ENCODE data around the gene SYT11.

DNA sequence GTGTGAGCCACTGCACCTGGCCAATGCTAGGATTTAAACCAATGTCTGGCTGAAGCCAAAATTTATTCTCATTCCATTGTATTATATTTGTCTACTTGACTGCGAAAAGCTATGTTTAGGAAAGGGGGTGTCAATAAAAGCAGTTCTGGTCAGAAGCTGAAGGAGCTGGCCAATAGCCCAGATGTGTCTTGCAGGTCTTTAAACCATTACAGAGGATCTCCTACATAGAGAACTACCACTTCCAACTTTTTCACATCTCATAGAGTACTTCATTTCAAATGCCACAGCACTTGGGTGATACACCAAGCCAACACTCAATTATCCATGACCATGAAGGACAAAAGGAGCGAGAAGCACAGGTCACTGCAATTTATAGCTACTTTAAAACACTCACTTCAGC lies 2.5 kb downstream of the SYT11 start:
- TF ChIP-seq ZNF777 (tag by site-specific recombination; IDR thresholded peaks at IDR 0.05; ENCODE audit: borderline replicate concordance) (no peak), ZNF658 (tag by site-specific recombination; IDR thresholded peaks at IDR 0.05) (no peak), ZNF274 (IDR thresholded peaks at IDR 0.05; ENCODE audit: low read length) (no peak), ZNF274 (tag by site-specific recombination; IDR thresholded peaks at IDR 0.05; ENCODE audit: borderline replicate concordance) (no peak), ZNF24 (tag by site-specific recombination; IDR thresholded peaks at IDR 0.05) (no peak)
- TF ChIP-seq, protein P1, sequence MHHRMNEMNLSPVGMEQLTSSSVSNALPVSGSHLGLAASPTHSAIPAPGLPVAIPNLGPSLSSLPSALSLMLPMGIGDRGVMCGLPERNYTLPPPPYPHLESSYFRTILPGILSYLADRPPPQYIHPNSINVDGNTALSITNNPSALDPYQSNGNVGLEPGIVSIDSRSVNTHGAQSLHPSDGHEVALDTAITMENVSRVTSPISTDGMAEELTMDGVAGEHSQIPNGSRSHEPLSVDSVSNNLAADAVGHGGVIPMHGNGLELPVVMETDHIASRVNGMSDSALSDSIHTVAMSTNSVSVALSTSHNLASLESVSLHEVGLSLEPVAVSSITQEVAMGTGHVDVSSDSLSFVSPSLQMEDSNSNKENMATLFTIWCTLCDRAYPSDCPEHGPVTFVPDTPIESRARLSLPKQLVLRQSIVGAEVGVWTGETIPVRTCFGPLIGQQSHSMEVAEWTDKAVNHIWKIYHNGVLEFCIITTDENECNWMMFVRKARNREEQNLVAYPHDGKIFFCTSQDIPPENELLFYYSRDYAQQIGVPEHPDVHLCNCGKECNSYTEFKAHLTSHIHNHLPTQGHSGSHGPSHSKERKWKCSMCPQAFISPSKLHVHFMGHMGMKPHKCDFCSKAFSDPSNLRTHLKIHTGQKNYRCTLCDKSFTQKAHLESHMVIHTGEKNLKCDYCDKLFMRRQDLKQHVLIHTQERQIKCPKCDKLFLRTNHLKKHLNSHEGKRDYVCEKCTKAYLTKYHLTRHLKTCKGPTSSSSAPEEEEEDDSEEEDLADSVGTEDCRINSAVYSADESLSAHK (tag by site-specific recombination; IDR thresholded peaks at IDR 0.05) = no peak
- TF ChIP-seq, protein P2, sequence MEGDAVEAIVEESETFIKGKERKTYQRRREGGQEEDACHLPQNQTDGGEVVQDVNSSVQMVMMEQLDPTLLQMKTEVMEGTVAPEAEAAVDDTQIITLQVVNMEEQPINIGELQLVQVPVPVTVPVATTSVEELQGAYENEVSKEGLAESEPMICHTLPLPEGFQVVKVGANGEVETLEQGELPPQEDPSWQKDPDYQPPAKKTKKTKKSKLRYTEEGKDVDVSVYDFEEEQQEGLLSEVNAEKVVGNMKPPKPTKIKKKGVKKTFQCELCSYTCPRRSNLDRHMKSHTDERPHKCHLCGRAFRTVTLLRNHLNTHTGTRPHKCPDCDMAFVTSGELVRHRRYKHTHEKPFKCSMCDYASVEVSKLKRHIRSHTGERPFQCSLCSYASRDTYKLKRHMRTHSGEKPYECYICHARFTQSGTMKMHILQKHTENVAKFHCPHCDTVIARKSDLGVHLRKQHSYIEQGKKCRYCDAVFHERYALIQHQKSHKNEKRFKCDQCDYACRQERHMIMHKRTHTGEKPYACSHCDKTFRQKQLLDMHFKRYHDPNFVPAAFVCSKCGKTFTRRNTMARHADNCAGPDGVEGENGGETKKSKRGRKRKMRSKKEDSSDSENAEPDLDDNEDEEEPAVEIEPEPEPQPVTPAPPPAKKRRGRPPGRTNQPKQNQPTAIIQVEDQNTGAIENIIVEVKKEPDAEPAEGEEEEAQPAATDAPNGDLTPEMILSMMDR (tag by site-specific recombination; IDR thresholded peaks at IDR 0.05) = no peak
- TF ChIP-seq, protein P3, sequence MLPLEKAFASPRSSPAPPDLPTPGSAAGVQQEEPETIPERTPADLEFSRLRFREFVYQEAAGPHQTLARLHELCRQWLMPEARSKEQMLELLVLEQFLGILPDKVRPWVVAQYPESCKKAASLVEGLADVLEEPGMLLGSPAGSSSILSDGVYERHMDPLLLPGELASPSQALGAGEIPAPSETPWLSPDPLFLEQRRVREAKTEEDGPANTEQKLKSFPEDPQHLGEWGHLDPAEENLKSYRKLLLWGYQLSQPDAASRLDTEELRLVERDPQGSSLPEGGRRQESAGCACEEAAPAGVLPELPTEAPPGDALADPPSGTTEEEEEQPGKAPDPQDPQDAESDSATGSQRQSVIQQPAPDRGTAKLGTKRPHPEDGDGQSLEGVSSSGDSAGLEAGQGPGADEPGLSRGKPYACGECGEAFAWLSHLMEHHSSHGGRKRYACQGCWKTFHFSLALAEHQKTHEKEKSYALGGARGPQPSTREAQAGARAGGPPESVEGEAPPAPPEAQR (tag by site-specific recombination; IDR thresholded peaks at IDR 0.05) = no peak
- TF ChIP-seq, protein P4, sequence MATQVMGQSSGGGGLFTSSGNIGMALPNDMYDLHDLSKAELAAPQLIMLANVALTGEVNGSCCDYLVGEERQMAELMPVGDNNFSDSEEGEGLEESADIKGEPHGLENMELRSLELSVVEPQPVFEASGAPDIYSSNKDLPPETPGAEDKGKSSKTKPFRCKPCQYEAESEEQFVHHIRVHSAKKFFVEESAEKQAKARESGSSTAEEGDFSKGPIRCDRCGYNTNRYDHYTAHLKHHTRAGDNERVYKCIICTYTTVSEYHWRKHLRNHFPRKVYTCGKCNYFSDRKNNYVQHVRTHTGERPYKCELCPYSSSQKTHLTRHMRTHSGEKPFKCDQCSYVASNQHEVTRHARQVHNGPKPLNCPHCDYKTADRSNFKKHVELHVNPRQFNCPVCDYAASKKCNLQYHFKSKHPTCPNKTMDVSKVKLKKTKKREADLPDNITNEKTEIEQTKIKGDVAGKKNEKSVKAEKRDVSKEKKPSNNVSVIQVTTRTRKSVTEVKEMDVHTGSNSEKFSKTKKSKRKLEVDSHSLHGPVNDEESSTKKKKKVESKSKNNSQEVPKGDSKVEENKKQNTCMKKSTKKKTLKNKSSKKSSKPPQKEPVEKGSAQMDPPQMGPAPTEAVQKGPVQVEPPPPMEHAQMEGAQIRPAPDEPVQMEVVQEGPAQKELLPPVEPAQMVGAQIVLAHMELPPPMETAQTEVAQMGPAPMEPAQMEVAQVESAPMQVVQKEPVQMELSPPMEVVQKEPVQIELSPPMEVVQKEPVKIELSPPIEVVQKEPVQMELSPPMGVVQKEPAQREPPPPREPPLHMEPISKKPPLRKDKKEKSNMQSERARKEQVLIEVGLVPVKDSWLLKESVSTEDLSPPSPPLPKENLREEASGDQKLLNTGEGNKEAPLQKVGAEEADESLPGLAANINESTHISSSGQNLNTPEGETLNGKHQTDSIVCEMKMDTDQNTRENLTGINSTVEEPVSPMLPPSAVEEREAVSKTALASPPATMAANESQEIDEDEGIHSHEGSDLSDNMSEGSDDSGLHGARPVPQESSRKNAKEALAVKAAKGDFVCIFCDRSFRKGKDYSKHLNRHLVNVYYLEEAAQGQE (tag by site-specific recombination; IDR thresholded peaks at IDR 0.05) = no peak

Data from HEK293 (cell line).